Gastrocnemius medialis (tissue), 4 donors: ENCODE measurements around the gene DNAJB4.

ENCODE experiments used
- CTCF ChIP-seq, 5 experiments: fragments of 450-650 bp in 3 of 5; fragments of 200-600 bp in 2 of 5; sonication (generic) in 2 of 5; IDR thresholded peaks in 4 of 5; conservative IDR thresholded peaks in 1 of 5; 1 replicate in 4 of 5; 2 replicates in 1 of 5; pipeline ENCODE4 v1.5.1; 2016 to 2019; ENCODE audit warnings: antibody characterized with exemption in 5 of 5, mild to moderate bottlenecking in 3 of 5, moderate library complexity in 3 of 5
- POLR2A ChIP-seq, 2 donors: fragments of 450-650 bp; IDR thresholded peaks; one replicate each; pipeline ENCODE4 v1.6.1; 2017; ENCODE audit warnings: antibody characterized with exemption in 2 of 2, mild to moderate bottlenecking in 2 of 2, moderate library complexity in 2 of 2

- no peak for TF ChIP-seq CTCF (IDR thresholded peaks at IDR 0.05 in 4 of 5, conservative IDR thresholded peaks at IDR 0.05 in 1 of 5)
- TF ChIP-seq POLR2A (IDR thresholded peaks at IDR 0.05) = no peak
Measured at GRCh38 chr1:78009836-78010235, 5.1 kb downstream of the DNAJB4 start.
